Mesothelial cell of epicardium (in vitro differentiated cells): ENCODE data around the gene P4HA1. TPM values are rescaled to one million over a fixed set of nuclear protein-coding genes. Genes with fewer than 3 reads are reported as not detected.

Experiments
- DNase-seq, 2 experiments: peaks; one replicate each; pipeline ENCODE4 v3.0.0; 2021; ENCODE audit warnings: low spot score in 2 of 2; ENCODE audit not compliant: unreplicated experiment in 2 of 2
- H3K27ac Mint-ChIP-seq: 2 replicates; pipeline ENCODE4 v1.8.0; 2021; ENCODE audit warnings: mixed read lengths
- H3K27me3 Mint-ChIP-seq: 2 replicates; pipeline ENCODE4 v1.8.0; 2021; ENCODE audit warnings: low read depth, mixed read lengths
- H3K36me3 Mint-ChIP-seq: 2 replicates; pipeline ENCODE4 v1.8.0; 2021; ENCODE audit warnings: mixed read lengths
- H3K4me1 Mint-ChIP-seq: 2 replicates; pipeline ENCODE4 v1.8.0; 2021; ENCODE audit warnings: mixed read lengths
- H3K4me3 Mint-ChIP-seq: 2 replicates; pipeline ENCODE4 v1.8.0; 2021; ENCODE audit warnings: mild to moderate bottlenecking, moderate library complexity, mixed read lengths
- H3K9me3 Mint-ChIP-seq: 2 replicates; pipeline ENCODE4 v1.8.0; 2021; ENCODE audit warnings: mixed read lengths
- CTCF ChIP-seq: fragments of 200-600 bp; sonication (generic); IDR thresholded peaks from one replicate; pipeline ENCODE4 v1.5.0; 2021; ENCODE audit warnings: antibody characterized with exemption; ENCODE audit not compliant: unreplicated experiment
- total RNA-seq: library from RNA; stranded (reverse); gene quantifications from 3 replicates; pipeline ENCODE4 v1.2.1, GENCODE V29; 2021

Gene P4HA1
- total RNA-seq, 1 donor from 2014 or later = 105 TPM

GRCh38 chr10:73073627-73074026 lies 23.0 kb downstream of the P4HA1 start:
- Mint-ChIP-seq H3K9me3 (no peaks in the 10 kb centered on the region), H3K27me3 (no peaks in the 10 kb centered on the region), H3K4me3 (no peak overlapping the region), H3K36me3 (peaks cover 26% of the 10 kb centered on the region), H3K27ac (no peak overlapping the region), H3K4me1 (peaks cover 11% of the 10 kb centered on the region)
- DNase-seq = no peak
- TF ChIP-seq CTCF = no peak

GRCh38 chr10:73065441-73065840 lies 31.2 kb downstream of the P4HA1 start:
- no peak for TF ChIP-seq CTCF
- peaks cover 35% of the 10 kb centered on the region for H3K36me3 Mint-ChIP-seq
- no peak for DNase-seq
- no peaks in the 10 kb centered on the region for H3K27me3 Mint-ChIP-seq
- H3K27ac Mint-ChIP-seq = no peak overlapping the region
- no peaks in the 10 kb centered on the region for H3K9me3 Mint-ChIP-seq
- H3K4me1 Mint-ChIP-seq = no peaks in the 10 kb centered on the region
- H3K4me3 Mint-ChIP-seq = no peak overlapping the region

- no peak overlapping the region for H3K27ac Mint-ChIP-seq
- H3K36me3 Mint-ChIP-seq = peaks cover 34% of the 10 kb centered on the region
- no peaks in the 10 kb centered on the region for H3K27me3 Mint-ChIP-seq
- TF ChIP-seq CTCF = no peak
- no peak overlapping the region for H3K4me3 Mint-ChIP-seq
- H3K4me1 Mint-ChIP-seq = no peaks in the 10 kb centered on the region
- no peaks in the 10 kb centered on the region for H3K9me3 Mint-ChIP-seq
- DNase-seq = no peak
Measured at GRCh38 chr10:73061743-73062142, 34.9 kb downstream of the P4HA1 start.

- DNase-seq = no peak
- H3K4me1 Mint-ChIP-seq = no peaks in the 10 kb centered on the region
- no peaks in the 10 kb centered on the region for H3K27me3 Mint-ChIP-seq
- peaks cover 35% of the 10 kb centered on the region for H3K36me3 Mint-ChIP-seq
- H3K4me3 Mint-ChIP-seq = no peak overlapping the region
- H3K9me3 Mint-ChIP-seq = no peaks in the 10 kb centered on the region
- TF ChIP-seq CTCF = no peak
- peak overlapping the region; percentile 72 for H3K27ac Mint-ChIP-seq
Measured at GRCh38 chr10:73060738-73061635, 35.7 kb downstream of the P4HA1 start.

- Mint-ChIP-seq H3K27me3 (no peaks in the 10 kb centered on the region), H3K36me3 (peaks cover 36% of the 10 kb centered on the region), H3K4me3 (no peak overlapping the region), H3K27ac (peak overlapping the region; percentile 11), H3K4me1 (no peaks in the 10 kb centered on the region), H3K9me3 (no peaks in the 10 kb centered on the region)
- no peak for DNase-seq
- TF ChIP-seq CTCF = no peak
Measured at GRCh38 chr10:73060173-73060572, 36.5 kb downstream of the P4HA1 start.
